H1 (cell line): ENCODE data around the gene FOSL1. TPM values are rescaled to one million over a fixed set of nuclear protein-coding genes. Genes with fewer than 3 reads are reported as not detected.

Experiments used
- CTCF ChIA-PET: fragments of 300-600 bp; sonication (Branson Sonifier 250); formaldehyde crosslinking; loops from one replicate; lab custom pipeline; 2021; ENCODE audit not compliant: partially characterized antibody; lab: Charles Lee
- POLR2A ChIA-PET: fragments of 300-600 bp; sonication (Branson Sonifier 250); formaldehyde crosslinking; loops from one replicate; lab custom pipeline; 2021; ENCODE audit warnings: inconsistent platforms; ENCODE audit not compliant: partially characterized antibody; lab: Charles Lee
- DNase-seq, 2 experiments: peaks; one replicate each; pipeline versions ENCODE4 v3.0.0 to v3.0.0-alpha.2; 2010 to 2022; ENCODE audit warnings: low spot score in 2 of 2, low read depth in 1 of 2, mixed read lengths in 1 of 2
- FAIRE-seq: peaks from 2 replicates; lab custom pipeline; 2011; peaks lifted over from hg19 to GRCh38; lab: Jason Lieb, UNC
- H2AFZ ChIP-seq: 2 replicates; pipeline ENCODE4 v1.8.1; 2012; ENCODE audit warnings: low read length, inconsistent platforms
- H2AK5ac ChIP-seq: 2 replicates; pipeline ENCODE4 v1.6.1; 2013; ENCODE audit warnings: low read depth, low read length
- H2BK120ac ChIP-seq: replicated peaks from 2 replicates; pipeline ENCODE3; 2013; ENCODE audit warnings: low read depth, low read length, inconsistent platforms
- H2BK12ac ChIP-seq: 2 replicates; pipeline ENCODE4 v1.6.1; 2013; ENCODE audit warnings: low read depth, low read length
- H2BK15ac ChIP-seq: 2 replicates; pipeline ENCODE4 v1.6.1; 2013; ENCODE audit warnings: low read length
- H2BK20ac ChIP-seq: 2 replicates; pipeline ENCODE4 v1.6.1; 2013; ENCODE audit warnings: low read length
- H2BK5ac ChIP-seq: 2 replicates; pipeline ENCODE4 v1.6.1; 2013; ENCODE audit warnings: low read depth, low read length
- H3K14ac ChIP-seq: 2 replicates; pipeline ENCODE4 v1.6.1; 2013; ENCODE audit warnings: inconsistent platforms; ENCODE audit not compliant: insufficient read length
- H3K18ac ChIP-seq: 2 replicates; pipeline ENCODE4 v1.6.1; 2013; ENCODE audit warnings: low read length; ENCODE audit errors: extremely low read depth
- H3K23ac ChIP-seq: 2 replicates; pipeline ENCODE4 v1.6.1; 2013; ENCODE audit warnings: inconsistent platforms; ENCODE audit not compliant: insufficient read length
- H3K23me2 ChIP-seq: 2 replicates; pipeline ENCODE4 v1.6.1; 2013; ENCODE audit warnings: low read depth, low read length
- H3K27ac ChIP-seq: 2 replicates; pipeline ENCODE4 v1.6.1; 2011; ENCODE audit warnings: low read depth, low read length, inconsistent platforms
- H3K27me3 ChIP-seq, 4 experiments: replicated peaks in 1 of 4; 1 replicate in 1 of 4; 2 replicates in 3 of 4; pipeline versions ENCODE4 v1.6.1 to v1.8.1; 2011 to 2013; ENCODE audit warnings: low read length in 3 of 4, mild to moderate bottlenecking in 3 of 4, inconsistent platforms in 2 of 4, mixed read lengths in 2 of 4, moderate library complexity in 1 of 4; ENCODE audit not compliant: control insufficient read depth in 3 of 4, insufficient read depth in 3 of 4; ENCODE audit errors: extremely low read depth in 1 of 4
- H3K36me3 ChIP-seq, 4 experiments: 2 replicates each; pipeline versions ENCODE4 v1.6.1 to v1.8.1; 2011 to 2013; ENCODE audit warnings: mild to moderate bottlenecking in 4 of 4, low read length in 3 of 4, moderate library complexity in 2 of 4, control low read depth in 1 of 4, inconsistent platforms in 1 of 4; ENCODE audit not compliant: insufficient read depth in 4 of 4, control insufficient read depth in 2 of 4
- H3K4ac ChIP-seq: replicated peaks from 2 replicates; pipeline ENCODE3; 2013; ENCODE audit warnings: low read length, low read depth, mixed read lengths, inconsistent platforms; ENCODE audit not compliant: insufficient read length
- H3K4me1 ChIP-seq, 4 experiments: replicated peaks in 1 of 4; 1 replicate in 1 of 4; 2 replicates in 3 of 4; pipeline versions ENCODE4 v1.6.1 to v1.8.1; 2011 to 2013; ENCODE audit warnings: low read length in 3 of 4, inconsistent platforms in 2 of 4, mixed read lengths in 1 of 4; ENCODE audit not compliant: insufficient read depth in 4 of 4, control insufficient read depth in 3 of 4
- H3K4me2 ChIP-seq, 2 experiments: 2 replicates each; pipeline versions ENCODE4 v1.6.1 to v1.8.1; 2011 to 2013; ENCODE audit warnings: low read depth in 2 of 2, low read length in 2 of 2, control low read depth in 1 of 2, inconsistent platforms in 1 of 2, mild to moderate bottlenecking in 1 of 2; ENCODE audit not compliant: insufficient read depth in 1 of 2
- H3K4me3 ChIP-seq, 4 experiments: fragments of 200-600, 300-600 bp in 1 of 4; sonication (generic), shearing (Covaris generic), sonication (Bioruptor Twin) in 1 of 4; 2 replicates each; pipeline versions ENCODE4 v1.5.1 to v1.8.1; 2011 to 2016; ENCODE audit warnings: low read length in 4 of 4, low read depth in 3 of 4, control low read depth in 2 of 4, inconsistent platforms in 2 of 4, mild to moderate bottlenecking in 2 of 4, mixed read lengths in 1 of 4, moderate library complexity in 1 of 4; ENCODE audit not compliant: insufficient read depth in 2 of 4; ENCODE audit errors: extremely low read depth in 1 of 4
- H3K56ac ChIP-seq: replicated peaks from 2 replicates; pipeline ENCODE3; 2013; ENCODE audit warnings: low read depth, mild to moderate bottlenecking, mixed read lengths, low read length, inconsistent platforms; ENCODE audit not compliant: insufficient read length
- H3K79me1 ChIP-seq: 2 replicates; pipeline ENCODE4 v1.6.1; 2013; ENCODE audit warnings: low read depth, low read length, control low read depth
- H3K79me2 ChIP-seq, 2 experiments: 2 replicates each; pipeline versions ENCODE4 v1.6.1 to v1.8.1; 2012 to 2013; ENCODE audit warnings: low read length in 2 of 2, mild to moderate bottlenecking in 2 of 2, inconsistent platforms in 1 of 2; ENCODE audit not compliant: insufficient read depth in 2 of 2, control insufficient read depth in 1 of 2
- H3K9ac ChIP-seq, 4 experiments: replicated peaks in 1 of 4; 1 replicate in 1 of 4; 2 replicates in 3 of 4; pipeline versions ENCODE4 v1.6.1 to v1.8.1; 2011 to 2013; ENCODE audit warnings: low read depth in 3 of 4, low read length in 3 of 4, control low read depth in 2 of 4, mild to moderate bottlenecking in 2 of 4, moderate library complexity in 2 of 4, inconsistent platforms in 1 of 4; ENCODE audit errors: extremely low read depth in 1 of 4
- H3K9me3 ChIP-seq, 2 experiments: 2 replicates each; pipeline versions ENCODE4 v1.6.1 to v1.8.1; 2012 to 2013; ENCODE audit warnings: mild to moderate bottlenecking in 2 of 2, moderate library complexity in 2 of 2, control low read depth in 1 of 2, inconsistent platforms in 1 of 2, low read depth in 1 of 2, low read length in 1 of 2, mixed read lengths in 1 of 2; ENCODE audit not compliant: insufficient read depth in 2 of 2
- H4K20me1 ChIP-seq, 2 experiments: replicated peaks in 1 of 2; 2 replicates each; pipeline versions ENCODE3 to v1.8.1; 2011 to 2013; ENCODE audit warnings: inconsistent platforms in 2 of 2, low read length in 2 of 2, mild to moderate bottlenecking in 1 of 2; ENCODE audit not compliant: insufficient read depth in 2 of 2, control insufficient read depth in 1 of 2
- H4K5ac ChIP-seq: 2 replicates; pipeline ENCODE4 v1.6.1; 2013; ENCODE audit warnings: low read length, low read depth, mixed read lengths, inconsistent platforms; ENCODE audit not compliant: insufficient read length
- H4K8ac ChIP-seq: 2 replicates; pipeline ENCODE4 v1.8.0; 2013; ENCODE audit warnings: mild to moderate bottlenecking, moderate library complexity, low read length, inconsistent platforms; ENCODE audit not compliant: insufficient read depth; ENCODE audit errors: extremely low read depth
- H4K91ac ChIP-seq: replicated peaks from 2 replicates; pipeline ENCODE3; 2013; ENCODE audit warnings: low read length, mixed read lengths, inconsistent platforms; ENCODE audit not compliant: insufficient read length
- KDM5A ChIP-seq: fragments of 200-600 bp; IDR thresholded peaks from 2 replicates; pipeline ENCODE4 v1.7.1; 2012; ENCODE audit warnings: mild to moderate bottlenecking, low read length, inconsistent platforms, mixed read lengths
- RAD21 ChIP-seq, 2 experiments: IDR thresholded peaks in 1 of 2; conservative IDR thresholded peaks in 1 of 2; 2 replicates each; pipeline ENCODE4 v1.6.1; 2011; ENCODE audit warnings: low read depth in 2 of 2, low read length in 2 of 2, improper control_type of control experiment in 1 of 2, inconsistent platforms in 1 of 2, mild to moderate bottlenecking in 1 of 2, moderate library complexity in 1 of 2
- SP2 ChIP-seq: IDR thresholded peaks from 2 replicates; pipeline ENCODE4 v1.6.1; 2012; ENCODE audit warnings: mild to moderate bottlenecking, low read length, inconsistent platforms
- WGBS, 2 experiments: shearing (Covaris generic) in 1 of 2; methylation state at CpG; one replicate each; pipeline versions ENCODE4 v1.1.6 to v1.1.7; 2013 to 2015; ENCODE audit warnings: low lambda C conversion rate in 2 of 2, mixed read lengths in 2 of 2, inconsistent platforms in 1 of 2, low coverage in 1 of 2, missing lambda C conversion rate in 1 of 2; ENCODE audit not compliant: insufficient replicate concordance in 2 of 2, insufficient coverage in 1 of 2, insufficient read length in 1 of 2; ENCODE audit errors: extremely low coverage in 1 of 2, missing lambda C conversion rate in 1 of 2; 5-methylcytosine and 5-hydroxymethylcytosine counted together
- polyA plus RNA-seq, 7 experiments: library from polyadenylated mRNA; depleted of rRNA in 3 of 7; stranded (reverse) in 5 of 7; unstranded in 2 of 7; fragments of >200 nt in 5 of 7; fragments of 200-250 nt in 2 of 7; gene quantifications; 1 replicate in 5 of 7; 2 replicates in 1 of 7; 4 replicates in 1 of 7; pipeline versions ENCODE4 v1.2.1 to v1.2.3, GENCODE V29; 2011 to 2013; ENCODE audit warnings: missing spikeins in 2 of 7, mixed read lengths in 2 of 7
- total RNA-seq: library from RNA; stranded (reverse); fragmentation: NEBNext Ultra II Directional; extraction: Animal tissue kit (Norgen Biotek cat#: 25700); gene quantifications from 2 replicates; pipeline ENCODE4 v1.2.1, GENCODE V29; 2021
- TF ChIP-seq, protein P1 (sequence below): IDR thresholded peaks from 2 replicates; pipeline ENCODE4 v1.6.1; 2012; ENCODE audit warnings: inconsistent platforms

Gene FOSL1
- total and polyA plus RNA-seq, 2 of the 8 experiments (the other 6 are each of a cell fraction or from before 2014, with no cell fraction given): 6.3 to 7.2 TPM

- H3K79me2 ChIP-seq: no peaks in the 10 kb centered on the region
Measured at GRCh38 chr11:65900899-65901180, 652 bp upstream of the FOSL1 start.

More at GRCh38 chr11:65900899-65901180, 652 bp upstream of the FOSL1 start:
- TF ChIP-seq KDM5A (no peak), SP2 (no peak), RAD21 (IDR thresholded peaks at IDR 0.05 in 1 of 2, conservative IDR thresholded peaks at IDR 0.05 in 1 of 2; ENCODE audit: low read depth in 2 of 2, low read length in 2 of 2) (no peak)
- TF ChIP-seq, protein P1, sequence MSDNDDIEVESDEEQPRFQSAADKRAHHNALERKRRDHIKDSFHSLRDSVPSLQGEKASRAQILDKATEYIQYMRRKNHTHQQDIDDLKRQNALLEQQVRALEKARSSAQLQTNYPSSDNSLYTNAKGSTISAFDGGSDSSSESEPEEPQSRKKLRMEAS: no peak
- TF ChIP-seq, all 59 proteins: peak for 0
- Histone ChIP-seq H3K9me3 (no peaks in the 10 kb centered on the region), H2BK120ac (no peak overlapping the region), H2AFZ (no peak overlapping the region), H3K18ac (no peak overlapping the region), H4K5ac (no peak overlapping the region), H3K4me3 (peak overlapping the region in 1 of 4 experiments; percentile 71; a peak in 2 of 8 replicates), H2AK5ac (no peak overlapping the region), H3K27ac (no peak overlapping the region), H3K9ac (no peak overlapping the region), H3K23ac (no peak overlapping the region), H3K23me2 (peaks cover 9% of the 10 kb centered on the region; the same call in 1 of the 2 replicates), H3K27me3 (peaks cover 15 to 41% (median 36%) of the 10 kb centered on the region in 4 experiments), H2BK15ac (no peak overlapping the region), H4K91ac (no peak overlapping the region), H3K4ac (no peak overlapping the region), H4K8ac (no peak overlapping the region), H4K20me1 (peaks cover 0 to 4% of the 10 kb centered on the region in 2 experiments), H2BK12ac (no peak overlapping the region), H2BK20ac (no peak overlapping the region), H3K14ac (no peak overlapping the region), H3K4me2 (peak overlapping the region; percentile 78 to 89; a peak in 3 of 4 replicates), H3K36me3 (no peaks in the 10 kb centered on the region), H2BK5ac (no peak overlapping the region), H3K56ac (no peak overlapping the region), H3K79me1 (no peaks in the 10 kb centered on the region; the same call in 1 of the 2 replicates), H3K4me1 (peaks cover 3 to 11% (median 8%) of the 10 kb centered on the region in 4 experiments; a peak in 6 of 7 replicates)
- ChIA-PET CTCF (interaction anchor here (0.9 to 9.7 kb wide), 9 partner anchors 7 to 91 kb away, joined by 3 to 150 read pairs (median 6); partner anchors contain the start of genes CCDC85B, FIBP and MUS81), POLR2A (interaction anchor here (0.6 to 2.6 kb wide), 8 partner anchors 9 to 47 kb away, joined by 3 to 18 read pairs (median 4); partner anchors contain the start of genes CCDC85B and FIBP)
- 70% methylated on average over 11 of the region's 11 CpGs; no CpG with 5 or more reads in 1 of the 2 experiments for WGBS, 2 experiments
- DNase-seq (no peak), FAIRE-seq (no peak)
